Lower leg skin (tissue), 3 donors: ENCODE measurements around the gene PHACTR2.

Experiments used
- POLR2A ChIP-seq, 2 donors: fragments of 450-650 bp; IDR thresholded peaks; one replicate each; pipeline ENCODE4 v1.6.1; 2016 to 2017; ENCODE audit warnings: antibody characterized with exemption in 2 of 2, mild to moderate bottlenecking in 1 of 2, moderate library complexity in 1 of 2
- TF ChIP-seq, protein P1 (sequence below), 3 donors: fragments of 450-650 bp; IDR thresholded peaks; one replicate each; pipeline ENCODE4 v1.5.1; 2016; ENCODE audit warnings: antibody characterized with exemption in 3 of 3, mild to moderate bottlenecking in 3 of 3, moderate library complexity in 2 of 3

DNA sequence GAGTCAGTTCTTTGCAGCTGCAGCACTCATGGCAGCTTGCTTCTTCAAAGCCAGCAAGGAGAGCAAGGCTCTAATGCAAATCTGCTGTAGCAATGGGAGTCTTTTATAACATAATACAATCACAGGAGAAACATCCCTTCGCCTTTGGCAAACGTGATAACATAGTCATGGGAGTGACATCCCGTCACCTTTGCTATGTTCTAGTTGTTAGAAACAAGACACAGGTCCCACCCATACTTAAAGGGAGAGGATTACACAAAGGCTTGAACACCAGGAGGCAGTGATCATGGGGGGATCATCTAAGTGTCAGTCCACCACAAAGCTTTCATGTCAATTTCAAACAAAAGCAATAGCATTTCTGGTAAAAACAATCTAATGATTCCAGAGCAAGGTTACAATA lies 40.1 kb upstream of the PHACTR2 start:
- TF ChIP-seq, protein P1, sequence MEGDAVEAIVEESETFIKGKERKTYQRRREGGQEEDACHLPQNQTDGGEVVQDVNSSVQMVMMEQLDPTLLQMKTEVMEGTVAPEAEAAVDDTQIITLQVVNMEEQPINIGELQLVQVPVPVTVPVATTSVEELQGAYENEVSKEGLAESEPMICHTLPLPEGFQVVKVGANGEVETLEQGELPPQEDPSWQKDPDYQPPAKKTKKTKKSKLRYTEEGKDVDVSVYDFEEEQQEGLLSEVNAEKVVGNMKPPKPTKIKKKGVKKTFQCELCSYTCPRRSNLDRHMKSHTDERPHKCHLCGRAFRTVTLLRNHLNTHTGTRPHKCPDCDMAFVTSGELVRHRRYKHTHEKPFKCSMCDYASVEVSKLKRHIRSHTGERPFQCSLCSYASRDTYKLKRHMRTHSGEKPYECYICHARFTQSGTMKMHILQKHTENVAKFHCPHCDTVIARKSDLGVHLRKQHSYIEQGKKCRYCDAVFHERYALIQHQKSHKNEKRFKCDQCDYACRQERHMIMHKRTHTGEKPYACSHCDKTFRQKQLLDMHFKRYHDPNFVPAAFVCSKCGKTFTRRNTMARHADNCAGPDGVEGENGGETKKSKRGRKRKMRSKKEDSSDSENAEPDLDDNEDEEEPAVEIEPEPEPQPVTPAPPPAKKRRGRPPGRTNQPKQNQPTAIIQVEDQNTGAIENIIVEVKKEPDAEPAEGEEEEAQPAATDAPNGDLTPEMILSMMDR (IDR thresholded peaks at IDR 0.05), result no peak
- TF ChIP-seq POLR2A (IDR thresholded peaks at IDR 0.05), result no peak
